Adrenal gland (tissue), 12 donors: Measurements from ENCODE around the gene CPT1B. TPM values are rescaled to one million over a fixed set of nuclear protein-coding genes. Genes with fewer than 3 reads are reported as not detected.

Experiments used
- DNase-seq, 7 donors: peaks; one replicate each; pipeline ENCODE4 v3.0.0-alpha.2; 2019 to 2020
- H3K27ac ChIP-seq, 5 donors: fragments of 200-600 bp; sonication (generic) in 4 of 5; 1 replicate in 3 of 5; 2 replicates in 2 of 5; pipeline versions ENCODE4 v1.5.1 to v1.8.0; 2016 to 2020; ENCODE audit warnings: mild to moderate bottlenecking in 1 of 5
- H3K27me3 ChIP-seq: fragments of 200-600 bp; 2 replicates; pipeline ENCODE4 v1.8.0; 2021
- H3K36me3 ChIP-seq, 2 donors: fragments of 200-600 bp; replicated peaks in 1 of 2; 1 replicate in 1 of 2; 2 replicates in 1 of 2; pipeline versions ENCODE4 v1.5.1 to v1.8.0; 2018 to 2022
- H3K4me1 ChIP-seq, 2 donors: fragments of 200-600 bp; replicated peaks in 1 of 2; 1 replicate in 1 of 2; 2 replicates in 1 of 2; pipeline versions ENCODE4 v1.5.1 to v1.8.0; 2018 to 2021
- H3K4me3 ChIP-seq, 4 donors: fragments of 200-600 bp; sonication (generic) in 3 of 4; one replicate each; pipeline ENCODE4 v1.5.1; 2016 to 2018
- H3K9me3 ChIP-seq, 3 donors: fragments of 200-600 bp; sonication (generic) in 1 of 3; replicated peaks in 1 of 3; 1 replicate in 2 of 3; 2 replicates in 1 of 3; pipeline versions ENCODE4 v1.5.1 to v1.8.0; 2016 to 2021
- POLR2A ChIP-seq, 2 donors: fragments of 450-650 bp; IDR thresholded peaks; one replicate each; pipeline ENCODE4 v1.6.1; 2017; ENCODE audit warnings: antibody characterized with exemption in 2 of 2, mild to moderate bottlenecking in 2 of 2, moderate library complexity in 1 of 2
- WGBS, 4 donors: extraction: QIAGEN DNeasy Blood & Tissue Kit in 2 of 4; methylation state at CpG; one replicate each; pipeline versions ENCODE4 v1.1.5 to v1.1.7; 2013 to 2017; 5-methylcytosine and 5-hydroxymethylcytosine counted together
- intact Hi-C, 2 donors: fragments of 100-400 bp; cut with DNase I; formaldehyde crosslinking; loops; one replicate each; pipeline versions ENCODE4 v1.14.1 to v1.15.0; 2022 to 2023
- polyA plus RNA-seq, 3 donors: library from polyadenylated mRNA; stranded (reverse); fragments of 200-250 nt in 2 of 3; fragments of 350-450 nt in 1 of 3; fragmentation: Illumina TruSeq in 1 of 3; extraction: RNeasy Lipid Tissue Mini Kit (QIAGEN cat#74804) in 1 of 3; gene quantifications; one replicate each; pipeline ENCODE4 v1.2.3, GENCODE V29; 2013 to 2014
- total RNA-seq, 9 donors: library from RNA; depleted of rRNA in 4 of 9; stranded (reverse); fragments of >200 nt in 4 of 9; fragments of 120-200 nt in 1 of 9; fragmentation: NEBNext Ultra II Directional in 1 of 9; extraction: Animal tissue kit (Norgen Biotek cat#: 25700) in 1 of 9; gene quantifications; one replicate each; pipeline versions ENCODE4 v1.1.0 to v1.2.4, GENCODE V29; 2013 to 2023
- TF ChIP-seq, protein P1 (sequence below), 6 experiments: fragments of 450-650 bp in 4 of 6; fragments of 200-600 bp in 2 of 6; sonication (generic) in 1 of 6; IDR thresholded peaks; 1 replicate in 5 of 6; 2 replicates in 1 of 6; pipeline versions ENCODE4 v1.5.1 to v1.8.0; 2016 to 2021; ENCODE audit warnings: antibody characterized with exemption in 6 of 6, mild to moderate bottlenecking in 2 of 6, moderate library complexity in 1 of 6
- donor health status: healthy with polysubstance abuse.
- donor health status: Bipolar disorder and iron deficiency.
- donor health status: DM: yes; HTN: yes; CAD: no.
- donor health status: DM: no; HTN: no; CAD: no.
- donor health status: DM: no; HTN: no; CAD: no.
- donor health status: DM: yes; HTN: yes; CAD: no.

Gene CPT1B
- total and polyA plus RNA-seq, 12 donors, result 6.2 to 76.1 (median 16.5) TPM

DNA sequence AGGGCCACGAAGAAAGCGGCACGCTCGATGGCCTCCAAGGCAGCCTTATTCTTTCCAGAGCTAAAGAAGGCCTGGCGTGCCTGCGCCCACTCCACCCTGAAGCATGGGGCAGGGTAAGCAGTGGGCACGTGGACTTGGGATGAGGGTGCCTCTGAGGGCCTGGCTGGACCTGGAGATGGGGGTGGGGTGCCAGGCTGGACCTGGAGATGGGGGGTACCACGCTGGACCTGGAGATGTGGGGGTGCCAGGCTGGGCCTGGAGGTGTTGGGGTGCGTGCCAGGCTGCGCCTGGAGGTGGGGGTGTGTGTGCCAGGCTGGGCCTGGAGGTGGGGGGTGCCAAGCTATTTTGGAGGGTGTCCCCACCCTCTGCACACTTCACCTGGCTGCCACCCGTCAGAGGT is 5.3 kb downstream of the CPT1B start:
- no peak for DNase-seq
- H3K36me3 ChIP-seq, result peaks cover 0 to 11% of the 10 kb centered on the region in 2 donors
- no peak for TF ChIP-seq POLR2A (IDR thresholded peaks at IDR 0.05)
- TF ChIP-seq, protein P1, sequence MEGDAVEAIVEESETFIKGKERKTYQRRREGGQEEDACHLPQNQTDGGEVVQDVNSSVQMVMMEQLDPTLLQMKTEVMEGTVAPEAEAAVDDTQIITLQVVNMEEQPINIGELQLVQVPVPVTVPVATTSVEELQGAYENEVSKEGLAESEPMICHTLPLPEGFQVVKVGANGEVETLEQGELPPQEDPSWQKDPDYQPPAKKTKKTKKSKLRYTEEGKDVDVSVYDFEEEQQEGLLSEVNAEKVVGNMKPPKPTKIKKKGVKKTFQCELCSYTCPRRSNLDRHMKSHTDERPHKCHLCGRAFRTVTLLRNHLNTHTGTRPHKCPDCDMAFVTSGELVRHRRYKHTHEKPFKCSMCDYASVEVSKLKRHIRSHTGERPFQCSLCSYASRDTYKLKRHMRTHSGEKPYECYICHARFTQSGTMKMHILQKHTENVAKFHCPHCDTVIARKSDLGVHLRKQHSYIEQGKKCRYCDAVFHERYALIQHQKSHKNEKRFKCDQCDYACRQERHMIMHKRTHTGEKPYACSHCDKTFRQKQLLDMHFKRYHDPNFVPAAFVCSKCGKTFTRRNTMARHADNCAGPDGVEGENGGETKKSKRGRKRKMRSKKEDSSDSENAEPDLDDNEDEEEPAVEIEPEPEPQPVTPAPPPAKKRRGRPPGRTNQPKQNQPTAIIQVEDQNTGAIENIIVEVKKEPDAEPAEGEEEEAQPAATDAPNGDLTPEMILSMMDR (IDR thresholded peaks at IDR 0.05), result no peak
- H3K27me3 ChIP-seq, result no peaks in the 10 kb centered on the region
- 92 to 97% (median 94%) methylated on average over 8 to 11 of the region's 11 CpGs for WGBS, 4 donors
- peaks cover under 1% of the 10 kb centered on the region in 2 donors for H3K4me1 ChIP-seq
- no peaks in the 10 kb centered on the region for H3K9me3 ChIP-seq
- H3K27ac ChIP-seq, result no peak overlapping the region
- no peak overlapping the region for H3K4me3 ChIP-seq
- intact Hi-C loops, result no loop called here

DNA sequence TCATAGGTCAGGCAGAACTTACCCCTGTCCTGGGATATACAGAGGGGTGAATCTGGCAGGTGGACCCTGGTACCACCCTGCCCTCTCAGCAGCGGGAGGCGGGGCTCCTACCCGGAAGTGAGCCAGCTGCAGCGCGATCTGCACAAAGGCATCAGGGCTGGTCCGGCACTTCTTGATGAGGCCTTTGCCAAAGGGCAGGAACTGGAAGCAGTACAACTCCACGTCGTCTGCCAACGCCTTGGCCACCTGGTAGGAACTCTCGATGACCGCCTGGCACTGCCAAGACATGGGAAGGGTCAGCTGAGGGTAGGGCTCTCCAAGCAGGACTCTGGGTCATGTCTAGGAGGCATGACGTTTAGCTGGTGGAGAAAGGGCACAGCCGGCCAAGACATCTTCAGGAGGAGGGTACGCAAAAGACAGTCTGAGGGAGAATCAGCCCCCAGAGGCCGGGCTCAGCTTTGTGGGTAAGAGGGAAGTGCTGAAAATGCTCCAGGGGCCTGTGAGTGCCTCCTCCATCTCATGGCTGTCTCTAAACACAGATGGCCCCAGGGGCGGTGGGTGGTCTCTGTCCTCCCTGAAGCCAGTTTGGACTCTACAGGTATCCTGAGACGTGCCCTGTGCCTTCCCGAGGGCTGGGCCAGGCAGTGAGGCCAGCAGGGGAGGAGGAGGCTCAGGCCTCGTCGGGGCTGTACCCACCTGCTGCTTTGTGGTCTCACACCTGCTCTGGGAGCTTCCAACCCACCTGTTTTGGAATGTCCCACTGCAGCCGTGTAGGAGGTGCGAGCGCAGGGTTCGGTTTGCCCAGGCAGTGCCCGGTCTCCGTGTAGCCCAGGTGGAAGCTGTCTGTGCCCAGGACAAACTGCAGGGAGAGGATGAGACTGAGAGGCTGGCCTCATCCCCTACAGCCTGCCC is 6.7 kb downstream of the CPT1B start:
- 88 to 96% (median 92%) methylated on average over 7 to 26 of the region's 26 CpGs for WGBS, 4 donors
- Histone ChIP-seq H3K4me1 (no peaks in the 10 kb centered on the region), H3K4me3 (no peak overlapping the region), H3K27me3 (no peaks in the 10 kb centered on the region), H3K9me3 (no peaks in the 10 kb centered on the region), H3K36me3 (peaks cover 0 to 11% of the 10 kb centered on the region in 2 donors), H3K27ac (no peak overlapping the region)
- peak in 1 of 7 donors; percentile 6 for DNase-seq
- intact Hi-C loops, result no loop called here
- TF ChIP-seq, protein P1 (IDR thresholded peaks at IDR 0.05), result no peak
- no peak for TF ChIP-seq POLR2A (IDR thresholded peaks at IDR 0.05)

DNA sequence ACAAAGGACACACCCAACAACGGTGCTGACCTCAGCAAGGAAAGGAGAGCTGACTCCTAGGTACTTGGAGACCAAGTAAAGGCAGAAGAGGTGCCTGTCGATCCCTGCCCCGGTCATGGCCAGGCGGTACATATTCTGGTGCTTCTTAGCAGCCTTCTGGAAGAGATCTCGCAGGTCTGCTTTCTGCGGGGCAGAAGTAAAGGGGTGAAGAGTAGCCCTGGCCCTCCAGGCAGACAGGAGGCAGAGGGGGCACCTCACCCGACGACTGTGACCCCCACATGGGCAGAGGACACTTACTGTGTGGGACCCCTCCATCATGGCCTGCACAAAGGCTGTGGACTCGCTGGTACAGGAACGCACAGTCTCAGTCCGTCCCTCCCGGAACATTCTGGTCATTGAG is 7.4 kb downstream of the CPT1B start:
- Histone ChIP-seq H3K36me3 (peaks cover 0 to 11% of the 10 kb centered on the region in 2 donors), H3K4me1 (no peaks in the 10 kb centered on the region)
- DNase-seq, result peak in 1 of 7 donors; percentile 7

DNA sequence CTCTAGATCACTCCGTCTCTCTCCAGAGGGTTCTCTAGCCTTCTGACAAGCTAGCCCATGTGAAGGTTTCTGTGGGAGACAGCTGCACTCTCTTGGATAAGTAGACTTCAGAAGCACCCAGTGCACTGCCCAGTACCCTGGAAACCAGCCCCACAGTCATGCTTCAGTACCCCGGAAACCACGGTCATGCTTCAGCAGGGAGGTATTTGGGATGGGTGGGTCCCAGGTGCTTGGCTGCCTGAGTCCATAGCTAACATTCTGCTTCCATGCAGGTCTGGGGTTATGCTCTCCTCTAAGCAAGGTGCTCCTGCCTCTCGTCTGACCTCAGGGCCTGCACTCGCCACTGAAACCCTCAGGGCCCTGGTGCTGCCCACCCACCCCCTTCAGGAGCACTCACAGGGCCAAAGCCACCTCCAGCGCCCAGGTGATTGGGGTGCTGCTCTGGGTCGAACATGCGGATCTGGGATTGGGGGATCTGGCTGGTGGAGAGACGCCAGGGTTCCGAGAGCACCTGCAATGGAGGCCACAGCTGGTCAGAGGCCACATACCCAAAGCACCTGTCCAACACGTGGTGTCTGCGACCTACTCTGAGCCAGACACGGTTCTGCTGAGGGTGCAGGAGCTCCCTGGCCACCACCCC is 8.2 kb downstream of the CPT1B start:
- Histone ChIP-seq H3K27me3 (no peaks in the 10 kb centered on the region), H3K9me3 (no peaks in the 10 kb centered on the region), H3K27ac (no peak overlapping the region), H3K36me3 (peaks cover 0 to 11% of the 10 kb centered on the region in 2 donors), H3K4me1 (no peaks in the 10 kb centered on the region), H3K4me3 (no peak overlapping the region)
- intact Hi-C loops, result no loop called here
- peak in 2 of 7 donors; percentile 3 to 11 for DNase-seq
- TF ChIP-seq, protein P1 (IDR thresholded peaks at IDR 0.05), result no peak
- TF ChIP-seq POLR2A (IDR thresholded peaks at IDR 0.05), result no peak
- WGBS, 4 donors, result 85 to 93% (median 90%) methylated on average over 3 to 13 of the region's 13 CpGs

More for the DNA sequence above, 7.4 kb downstream of the CPT1B start:
- intact Hi-C loops, result no loop called here
- H3K9me3 ChIP-seq, result no peaks in the 10 kb centered on the region
- no peaks in the 10 kb centered on the region for H3K27me3 ChIP-seq
- H3K27ac ChIP-seq, result no peak overlapping the region
- no peak overlapping the region for H3K4me3 ChIP-seq
- TF ChIP-seq POLR2A (IDR thresholded peaks at IDR 0.05), result no peak
- TF ChIP-seq, protein P1 (IDR thresholded peaks at IDR 0.05), result no peak
- 90 to 100% (median 92%) methylated on average over 1 to 12 of the region's 12 CpGs for WGBS, 4 donors
